Measurements from ENCODE around the gene EDA.

DNA sequence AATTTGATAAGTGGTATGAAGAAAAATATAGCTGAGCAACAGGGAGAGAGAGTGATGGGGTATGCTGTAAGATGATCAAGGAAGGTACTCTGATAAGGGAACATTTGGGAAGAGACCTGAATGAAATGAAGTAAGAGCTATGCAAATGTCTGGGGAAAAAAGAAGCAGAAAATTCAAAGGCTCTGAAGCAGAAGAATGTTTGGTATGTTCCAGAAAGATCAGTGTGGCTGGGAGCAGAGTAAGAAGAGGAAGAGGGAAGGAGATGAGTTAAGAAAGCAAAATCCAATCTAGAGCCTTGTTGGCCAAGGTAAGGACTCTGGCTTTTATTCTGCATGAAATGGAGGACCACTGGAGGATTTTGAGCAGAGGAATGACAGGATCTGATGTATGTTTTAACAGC lies 343.8 kb downstream of the EDA start:
- TF ChIP-seq CTCF (IDR thresholded peaks at IDR 0.05) (no peak), POLR2A (IDR thresholded peaks at IDR 0.05) (no peak)

All from body of pancreas (tissue), 4 donors.